IMR-90 (cell line): Measurements from ENCODE around the gene LDLRAD4. TPM values are rescaled to one million over a fixed set of nuclear protein-coding genes. Genes with fewer than 3 reads are reported as not detected.

Source experiments
- ATAC-seq: fragments of 200-7000 bp; cut with Tn5 transposase; 2 replicates; pipeline ENCODE4 v1.9.1; 2020; ENCODE audit warnings: low read depth, mild to moderate bottlenecking, moderate library complexity
- BruUV-seq: library from RNA; stranded (reverse); fragments of 400-500 nt; replicated peaks from 2 replicates; lab custom pipeline; 2021; lab: Mats Ljungman, UMichigan
- CTCF ChIA-PET: fragments of 300-600 bp; formaldehyde crosslinking; extraction: SDS; loops from one replicate; lab custom pipeline; 2021; ENCODE audit warnings: antibody characterized with exemption; lab: Yijun Ruan, JAX
- POLR2A ChIA-PET: fragments of 300-600 bp; sonication (Branson Sonifier 250); formaldehyde crosslinking; loops from one replicate; lab custom pipeline; 2022; ENCODE audit warnings: antibody characterized with exemption; ENCODE audit not compliant: unreplicated experiment; lab: Charles Lee
- DNase-seq: peaks from one replicate; pipeline ENCODE4 v3.0.0; 2013
- H2AFZ ChIP-seq: replicated peaks from 2 replicates; pipeline ENCODE3; 2013; ENCODE audit warnings: low read length, mild to moderate bottlenecking; ENCODE audit not compliant: poor library complexity
- H2AK5ac ChIP-seq: 2 replicates; pipeline ENCODE4 v1.6.1; 2013; ENCODE audit warnings: low read depth, low read length, inconsistent platforms
- H2AK9ac ChIP-seq: replicated peaks from 2 replicates; pipeline ENCODE3; 2013; ENCODE audit warnings: mild to moderate bottlenecking, low read depth, low read length, moderate library complexity; ENCODE audit not compliant: poor library complexity
- H2BK120ac ChIP-seq: 2 replicates; pipeline ENCODE4 v1.6.1; 2013; ENCODE audit warnings: low read depth, low read length, inconsistent platforms
- H2BK15ac ChIP-seq: 3 replicates; pipeline ENCODE4 v1.6.1; 2013; ENCODE audit warnings: low read depth, low read length, inconsistent platforms
- H2BK20ac ChIP-seq: 2 replicates; pipeline ENCODE4 v1.6.1; 2013; ENCODE audit warnings: low read depth, mild to moderate bottlenecking, inconsistent platforms, low read length, moderate library complexity
- H2BK5ac ChIP-seq: 2 replicates; pipeline ENCODE4 v1.6.1; 2013; ENCODE audit warnings: mild to moderate bottlenecking, low read depth, low read length, inconsistent platforms; ENCODE audit not compliant: poor library complexity, severe bottlenecking
- H3K14ac ChIP-seq: replicated peaks from 2 replicates; pipeline ENCODE4 v1.6.1; 2013; ENCODE audit warnings: low read depth, low read length, inconsistent platforms
- H3K18ac ChIP-seq: 2 replicates; pipeline ENCODE4 v1.6.1; 2013; ENCODE audit warnings: low read depth, low read length, control low read depth
- H3K23ac ChIP-seq: 2 replicates; pipeline ENCODE4 v1.6.1; 2013; ENCODE audit warnings: low read depth, low read length, inconsistent platforms
- H3K27ac ChIP-seq: 2 replicates; pipeline ENCODE4 v1.5.1; 2013; ENCODE audit warnings: mild to moderate bottlenecking, control low read depth, low read length; ENCODE audit not compliant: insufficient read depth
- H3K27me3 ChIP-seq: 2 replicates; pipeline ENCODE4 v1.6.1; 2013; ENCODE audit warnings: low read length; ENCODE audit not compliant: control insufficient read depth, insufficient read depth
- H3K36me3 ChIP-seq: 2 replicates; pipeline ENCODE4 v1.6.1; 2013; ENCODE audit warnings: low read length, mixed read lengths; ENCODE audit not compliant: control insufficient read depth, insufficient read depth
- H3K4ac ChIP-seq: 2 replicates; pipeline ENCODE4 v1.6.1; 2013; ENCODE audit warnings: low read depth, low read length, inconsistent platforms
- H3K4me1 ChIP-seq: 2 replicates; pipeline ENCODE4 v1.6.1; 2013; ENCODE audit warnings: low read length, mixed read lengths; ENCODE audit not compliant: control insufficient read depth, insufficient read depth
- H3K4me2 ChIP-seq: 2 replicates; pipeline ENCODE4 v1.6.1; 2013; ENCODE audit warnings: low read depth, mild to moderate bottlenecking, control low read depth, low read length, moderate library complexity
- H3K4me3 ChIP-seq: 2 replicates; pipeline ENCODE4 v1.5.1; 2013; ENCODE audit warnings: low read depth, mild to moderate bottlenecking, control low read depth, low read length, moderate library complexity; ENCODE audit not compliant: insufficient read depth
- H3K56ac ChIP-seq: 2 replicates; pipeline ENCODE4 v1.6.1; 2013; ENCODE audit warnings: low read length, inconsistent platforms; ENCODE audit not compliant: insufficient read depth; ENCODE audit errors: extremely low read depth
- H3K79me1 ChIP-seq, 2 experiments: 2 replicates each; pipeline ENCODE4 v1.6.1; 2013; ENCODE audit warnings: low read length in 2 of 2, inconsistent platforms in 1 of 2, low read depth in 1 of 2
- H3K9ac ChIP-seq: 2 replicates; pipeline ENCODE4 v1.6.1; 2013; ENCODE audit warnings: low read depth, low read length, control low read depth
- H3K9me1 ChIP-seq: 2 replicates; pipeline ENCODE4 v1.6.1; 2013; ENCODE audit warnings: low read length, inconsistent platforms; ENCODE audit not compliant: insufficient read depth
- H3K9me3 ChIP-seq: 2 replicates; pipeline ENCODE4 v1.6.1; 2013; ENCODE audit warnings: low read length; ENCODE audit not compliant: control insufficient read depth, insufficient read depth
- H4K20me1 ChIP-seq: 2 replicates; pipeline ENCODE4 v1.6.1; 2013; ENCODE audit warnings: low read length, inconsistent platforms; ENCODE audit not compliant: insufficient read depth
- H4K5ac ChIP-seq: 2 replicates; pipeline ENCODE4 v1.6.1; 2013; ENCODE audit warnings: mild to moderate bottlenecking, low read depth, low read length, control low read depth
- H4K8ac ChIP-seq, 2 experiments: 2 replicates each; pipeline ENCODE4 v1.6.1; 2013; ENCODE audit warnings: low read depth in 2 of 2, low read length in 2 of 2, control low read depth in 1 of 2, inconsistent platforms in 1 of 2
- H4K91ac ChIP-seq: 2 replicates; pipeline ENCODE4 v1.6.1; 2013; ENCODE audit warnings: low read depth, low read length, inconsistent platforms; ENCODE audit not compliant: insufficient read depth
- BHLHE40 ChIP-seq: fragments of 150-350 bp; IDR thresholded peaks from 2 replicates; pipeline ENCODE4 v1.6.1; 2016; ENCODE audit warnings: mild to moderate bottlenecking, low read depth, low read length
- CEBPB ChIP-seq: IDR thresholded peaks from 2 replicates; pipeline ENCODE4 v1.6.1; 2012; ENCODE audit warnings: low read depth, low read length, improper control_type of control experiment
- CHD1 ChIP-seq: IDR thresholded peaks from 2 replicates; pipeline ENCODE4 v1.6.1; 2012; ENCODE audit warnings: low read depth, low read length, improper control_type of control experiment
- CTCF ChIP-seq: conservative IDR thresholded peaks from 2 replicates; pipeline ENCODE4 v1.5.1; 2012; ENCODE audit warnings: mild to moderate bottlenecking, low read depth, low read length, improper control_type of control experiment
- FOS ChIP-seq: fragments of 150-350 bp; IDR thresholded peaks from 2 replicates; pipeline ENCODE4 v1.6.1; 2016; ENCODE audit warnings: low read depth, low read length
- MAFK ChIP-seq: IDR thresholded peaks from 2 replicates; pipeline ENCODE4 v1.6.1; 2012; ENCODE audit warnings: low read depth, low read length, improper control_type of control experiment
- MXI1 ChIP-seq: IDR thresholded peaks from 2 replicates; pipeline ENCODE4 v1.6.1; 2012; ENCODE audit warnings: low read depth, mild to moderate bottlenecking, low read length, moderate library complexity, borderline replicate concordance
- NFE2L2 ChIP-seq: fragments of 150-350 bp; IDR thresholded peaks from 2 replicates; pipeline ENCODE4 v1.6.1; 2016; ENCODE audit warnings: low read depth, mild to moderate bottlenecking, low read length
- RAD21 ChIP-seq: IDR thresholded peaks from 2 replicates; pipeline ENCODE4 v1.6.1; 2012; ENCODE audit warnings: low read length, improper control_type of control experiment
- RCOR1 ChIP-seq: IDR thresholded peaks from 2 replicates; pipeline ENCODE4 v1.6.1; 2012; ENCODE audit warnings: mild to moderate bottlenecking, low read length, improper control_type of control experiment; ENCODE audit not compliant: insufficient replicate concordance
- RFX5 ChIP-seq: IDR thresholded peaks from 2 replicates; pipeline ENCODE4 v1.8.0; 2012; ENCODE audit warnings: low read depth, mild to moderate bottlenecking, low read length, moderate library complexity
- SMC3 ChIP-seq: fragments of 150-350 bp; IDR thresholded peaks from 2 replicates; pipeline ENCODE4 v1.6.1; 2016; ENCODE audit warnings: low read depth, mild to moderate bottlenecking, antibody characterized with exemption, low read length, moderate library complexity
- USF2 ChIP-seq: fragments of 150-350 bp; IDR thresholded peaks from 2 replicates; pipeline ENCODE4 v1.6.1; 2017; ENCODE audit warnings: mild to moderate bottlenecking, antibody characterized with exemption, low read length, low read depth
- WGBS, 2 experiments: methylation state at CpG; one replicate each; pipeline versions ENCODE4 v1.1.5 to v1.1.7; 2013; ENCODE audit warnings: missing lambda C conversion rate in 2 of 2; ENCODE audit not compliant: insufficient read length in 1 of 2; ENCODE audit errors: extremely low coverage in 2 of 2; 5-methylcytosine and 5-hydroxymethylcytosine counted together
- dilution Hi-C: fragments of 300-500 bp; cut with HindIII; formaldehyde crosslinking; loops from one replicate; pipeline ENCODE4 v1.14.3; 2018; ENCODE audit warnings: low sequenced_read_pairs; ENCODE audit not compliant: unreplicated experiment
- in situ Hi-C: fragments of 300-500 bp; cut with MboI; formaldehyde crosslinking; loops from 3 replicates; pipeline ENCODE4 v1.14.3; 2019; ENCODE audit warnings: low sequenced_read_pairs, inconsistent platforms, mixed read lengths
- intact Hi-C: fragments of 100-400 bp; cut with micrococcal nuclease; formaldehyde crosslinking; loops from 2 replicates; pipeline ENCODE4 v1.10.0; 2022
- polyA plus RNA-seq, 3 experiments: library from polyadenylated mRNA; depleted of rRNA; stranded (reverse); fragments of >200 nt; gene quantifications; 2 replicates each; pipeline ENCODE4 v1.2.3, GENCODE V29; 2012; ENCODE audit warnings: low replicate concordance in 1 of 3
- total RNA-seq: library from RNA; depleted of rRNA; stranded (reverse); fragments of >200 nt; gene quantifications from 2 replicates; pipeline ENCODE4 v1.2.3, GENCODE V29; 2012

Gene LDLRAD4
- total and polyA plus RNA-seq, 2 of the 4 experiments (the other 2 are of a cell fraction), result not detected

GRCh38 chr18:13463526-13464210, 245.1 kb downstream of the LDLRAD4 start:
- no peak overlapping the region for H3K14ac ChIP-seq
- no peak overlapping the region for H4K5ac ChIP-seq
- H2AFZ ChIP-seq, result no peak overlapping the region
- ATAC-seq (no peak), DNase-seq (no peak)
- H4K8ac ChIP-seq, result no peak overlapping the region
- H3K9me1 ChIP-seq, result no peaks in the 10 kb centered on the region
- H2BK15ac ChIP-seq, result no peak overlapping the region
- no peak overlapping the region for H3K18ac ChIP-seq
- H3K4me1 ChIP-seq, result no peaks in the 10 kb centered on the region
- no peak overlapping the region for H3K4ac ChIP-seq
- CTCF ChIA-PET, result no interaction called here
- no peak overlapping the region for H3K56ac ChIP-seq
- H4K91ac ChIP-seq, result no peak overlapping the region
- H2BK120ac ChIP-seq, result no peak overlapping the region
- BruUV-seq, result no TSS peak
- POLR2A ChIA-PET, result no interaction called here
- H2BK20ac ChIP-seq, result no peak overlapping the region
- in situ Hi-C loops (no loop called here), intact Hi-C loops (no loop called here), dilution Hi-C loops (no loop called here)
- no peak overlapping the region for H3K27ac ChIP-seq
- no peak overlapping the region for H2AK9ac ChIP-seq
- TF ChIP-seq RFX5 (no peak), FOS (no peak), MAFK (no peak), CTCF (no peak), CHD1 (no peak), CEBPB (no peak), MXI1 (no peak), NFE2L2 (no peak), USF2 (no peak), SMC3 (no peak), RCOR1 (no peak), BHLHE40 (no peak), RAD21 (no peak)
- no peak overlapping the region for H3K4me3 ChIP-seq
- H3K9ac ChIP-seq, result no peak overlapping the region
- H3K36me3 ChIP-seq, result no peaks in the 10 kb centered on the region
- H2BK5ac ChIP-seq, result no peak overlapping the region
- H4K20me1 ChIP-seq, result no peaks in the 10 kb centered on the region
- H3K27me3 ChIP-seq, result no peaks in the 10 kb centered on the region
- H3K79me1 ChIP-seq, result no peaks in the 10 kb centered on the region
- H3K23ac ChIP-seq, result no peak overlapping the region
- no peak overlapping the region for H3K4me2 ChIP-seq
- no peak overlapping the region for H2AK5ac ChIP-seq
- 43% methylated on average over 1 of the region's 6 CpGs; no CpG with 5 or more reads in 1 of the 2 experiments for WGBS, 2 experiments
- H3K9me3 ChIP-seq, result no peaks in the 10 kb centered on the region
